HG03565 (cell line): Measurements from ENCODE around the gene MYH15.

Source experiments
- ATAC-seq: cut with Tn5 transposase; IDR thresholded peaks from one replicate; pipeline ENCODE4 v1.9.1; 2021; ENCODE audit warnings: mild to moderate bottlenecking, moderate library complexity; ENCODE audit not compliant: unreplicated experiment

The MYH15 gene

GRCh38 chr3:108474581-108474980 is 35.8 kb downstream of the MYH15 start:
- ATAC-seq: no peak

DNA sequence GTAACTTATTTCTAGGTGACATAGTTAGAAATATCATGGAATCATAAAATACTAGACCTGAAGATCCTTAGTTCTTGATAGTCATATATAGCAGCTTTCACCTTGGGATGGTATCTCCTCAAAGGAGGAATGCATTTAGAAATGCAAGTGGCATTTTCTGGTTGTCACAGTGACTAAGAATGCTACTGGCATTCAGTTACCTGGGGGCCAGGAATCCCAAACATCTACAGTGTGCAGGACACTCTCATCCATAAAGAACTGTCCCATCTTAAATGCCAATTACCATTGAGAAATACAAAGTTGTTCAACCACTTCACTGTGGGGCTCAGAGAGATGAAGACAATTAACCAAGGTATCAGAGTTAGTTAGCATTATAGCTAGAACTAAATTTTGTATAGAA is 36.7 kb downstream of the MYH15 start:
- no peak for ATAC-seq

DNA sequence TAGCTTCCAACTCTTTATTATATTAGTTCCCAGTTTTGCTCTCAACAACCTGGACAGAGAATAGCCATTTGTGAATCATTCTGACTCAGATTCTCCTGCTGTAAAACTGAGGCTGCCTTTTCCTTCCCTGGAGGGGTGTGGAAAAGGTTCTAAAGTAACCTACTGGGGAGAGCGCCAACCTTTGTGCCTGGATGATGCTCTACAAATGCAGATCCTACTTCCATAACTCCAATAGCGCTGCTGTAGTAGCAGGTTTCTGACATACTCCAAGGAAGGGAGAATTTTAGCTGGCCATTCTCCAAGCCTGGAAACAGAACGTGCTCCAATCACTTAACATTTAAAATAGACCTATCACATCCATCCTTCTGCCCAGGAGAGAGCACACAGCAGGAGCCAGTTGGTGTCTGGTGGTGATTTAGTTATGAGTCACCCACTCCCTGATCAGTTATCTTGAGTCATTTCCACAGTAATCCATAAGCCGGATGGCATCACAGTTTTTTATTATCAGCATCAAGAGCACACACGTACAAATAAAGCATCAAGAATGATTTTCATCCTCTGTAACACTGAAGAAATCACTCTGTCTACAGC is 38.3 kb downstream of the MYH15 start:
- no peak for ATAC-seq

DNA sequence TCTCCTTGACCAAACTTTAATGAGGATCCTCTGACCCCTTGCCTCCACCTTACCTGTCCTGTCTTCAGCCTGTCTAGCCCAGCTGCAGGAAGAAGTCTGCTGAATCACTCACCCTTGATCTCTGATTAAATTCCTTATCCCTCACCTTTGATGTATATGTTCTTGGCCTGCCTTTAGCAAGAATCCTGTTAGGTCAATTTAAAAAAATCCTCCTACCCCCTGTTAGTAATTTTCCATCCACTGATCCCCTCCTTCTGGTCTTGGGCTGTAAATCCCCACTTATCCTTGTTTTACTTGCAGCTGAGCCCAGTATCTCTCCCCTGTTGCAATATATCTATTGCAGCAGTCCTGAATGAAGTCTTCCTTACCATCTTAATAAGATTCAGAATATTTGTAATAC is 39.0 kb downstream of the MYH15 start:
- no peak for ATAC-seq

DNA sequence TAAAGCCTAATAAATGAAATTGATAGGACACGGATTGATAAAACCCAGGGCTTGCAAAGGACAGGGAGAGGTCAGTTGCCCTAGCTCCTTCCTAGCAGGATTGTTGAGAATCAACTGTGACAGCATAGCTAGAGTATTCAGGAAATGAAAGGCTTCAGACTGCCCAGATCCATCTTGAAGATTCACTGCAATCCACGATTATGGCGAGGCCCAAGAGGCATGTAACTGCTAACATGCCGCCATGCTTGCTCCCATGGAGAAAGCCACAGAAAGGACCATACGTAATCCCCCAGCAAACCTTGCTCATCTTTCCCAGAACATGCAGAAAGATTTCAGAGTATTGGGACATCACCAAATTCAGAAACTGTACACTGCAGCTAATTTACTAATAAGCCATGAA is 41.3 kb downstream of the MYH15 start:
- ATAC-seq: no peak

- ATAC-seq: no peak
Observed at GRCh38 chr3:108468577-108468976, 41.8 kb downstream of the MYH15 start.

DNA sequence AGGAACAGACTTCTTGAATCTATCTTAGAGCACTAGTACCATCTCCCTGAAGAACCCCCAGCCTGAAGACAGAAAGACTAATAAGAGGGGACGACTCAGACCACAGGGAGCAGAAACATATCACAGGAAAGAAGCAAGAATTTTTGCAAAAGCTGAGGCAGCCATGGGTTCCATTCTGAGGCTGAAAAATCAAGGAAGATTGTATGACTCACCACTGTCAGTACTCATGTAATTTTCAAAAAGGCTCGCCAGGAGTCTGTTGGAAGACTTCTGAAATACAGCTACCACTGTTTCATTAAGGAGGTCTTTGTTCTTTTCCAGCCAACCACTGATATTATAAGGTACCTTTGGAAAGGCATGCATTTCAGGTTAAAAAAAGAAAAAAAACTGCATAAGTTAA is 47.5 kb downstream of the MYH15 start:
- no peak for ATAC-seq

DNA sequence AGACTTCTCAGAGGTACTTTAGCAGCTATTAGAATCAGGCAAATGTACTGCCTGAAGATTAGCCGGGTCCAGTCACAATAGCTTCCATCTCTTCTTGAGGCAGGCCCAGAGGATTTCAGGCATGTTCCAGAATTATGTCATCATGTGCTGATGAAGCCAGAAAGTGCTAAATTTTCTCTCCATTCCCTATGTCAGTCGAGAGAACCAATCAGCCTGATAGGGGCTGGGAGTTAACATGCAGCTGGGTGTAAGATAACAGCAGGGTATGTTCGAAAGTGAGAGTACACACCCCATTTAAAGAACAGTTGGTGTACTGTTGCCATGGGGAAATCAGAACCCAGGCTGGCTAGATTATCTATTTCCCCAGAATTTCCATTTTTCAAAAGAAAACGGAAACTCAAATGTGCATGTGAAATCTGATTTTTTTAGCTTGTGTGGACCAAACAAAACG is 48.7 kb downstream of the MYH15 start:
- peak; percentile 40 for ATAC-seq

DNA sequence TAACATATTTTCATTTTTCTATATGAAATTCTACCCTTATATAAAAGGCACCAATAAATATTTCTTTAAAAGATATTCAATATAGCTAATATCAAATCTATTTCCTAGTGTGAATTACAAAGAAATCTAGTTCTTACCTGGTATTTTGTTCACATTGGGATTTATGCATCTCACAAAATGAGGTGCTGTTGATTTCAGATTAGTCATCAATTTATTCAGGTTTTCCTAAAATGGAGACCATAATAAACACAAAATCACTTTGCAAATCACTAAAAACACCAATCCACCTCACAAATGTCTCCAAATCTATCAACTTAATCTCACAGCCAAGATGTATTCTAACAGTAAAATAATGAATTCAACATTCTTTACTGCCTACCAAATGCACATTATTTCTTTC is 51.2 kb downstream of the MYH15 start:
- ATAC-seq: no peak

GRCh38 chr3:108455212-108455705 is 55.1 kb downstream of the MYH15 start:
- ATAC-seq: no peak

DNA sequence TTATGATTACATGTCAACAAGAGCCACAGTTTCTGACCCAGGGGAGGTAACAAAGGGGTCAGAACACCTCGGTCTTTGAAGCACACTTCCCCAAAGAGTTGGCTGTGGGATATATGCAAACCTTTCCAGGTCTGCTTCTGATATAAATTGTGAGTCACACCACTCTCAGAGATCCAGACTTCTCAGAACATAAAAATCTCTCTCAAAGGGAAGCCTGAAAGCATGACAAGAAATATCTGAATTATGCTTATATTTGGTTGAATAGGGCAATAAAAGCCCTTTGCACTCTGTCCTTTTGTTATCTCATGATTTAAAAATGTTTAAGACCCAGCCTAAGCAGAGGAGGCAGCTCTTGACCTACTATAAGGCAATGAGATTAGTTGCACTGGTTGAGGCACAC is 56.8 kb downstream of the MYH15 start:
- ATAC-seq: no peak

GRCh38 chr3:108450444-108450843 is 60.0 kb downstream of the MYH15 start:
- no peak for ATAC-seq

DNA sequence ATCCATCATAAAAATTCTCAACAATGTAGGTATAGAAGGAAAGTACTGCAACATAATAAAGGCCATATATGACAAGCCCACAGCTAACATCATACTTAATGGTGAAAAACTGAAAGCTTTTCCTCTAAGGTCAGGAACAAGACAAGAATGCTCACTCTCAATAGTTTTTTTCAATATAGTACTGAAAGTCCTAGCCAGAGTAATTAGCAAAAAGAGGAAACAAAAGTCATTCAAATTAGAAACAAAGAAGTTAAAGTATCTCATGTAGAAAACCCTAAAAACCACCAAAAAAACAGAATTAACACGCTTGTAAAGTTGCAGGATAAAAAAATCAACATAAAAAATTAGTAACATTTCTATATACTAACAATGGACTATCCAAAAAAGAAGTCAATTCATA is 61.8 kb downstream of the MYH15 start:
- ATAC-seq: peak; percentile 70

GRCh38 chr3:108447096-108447847 is 63.1 kb downstream of the MYH15 start:
- no peak for ATAC-seq

- no peak for ATAC-seq
Observed at GRCh38 chr3:108442281-108442680, 68.1 kb downstream of the MYH15 start.

- no peak for ATAC-seq
Observed at GRCh38 chr3:108441518-108441917, 68.9 kb downstream of the MYH15 start.

DNA sequence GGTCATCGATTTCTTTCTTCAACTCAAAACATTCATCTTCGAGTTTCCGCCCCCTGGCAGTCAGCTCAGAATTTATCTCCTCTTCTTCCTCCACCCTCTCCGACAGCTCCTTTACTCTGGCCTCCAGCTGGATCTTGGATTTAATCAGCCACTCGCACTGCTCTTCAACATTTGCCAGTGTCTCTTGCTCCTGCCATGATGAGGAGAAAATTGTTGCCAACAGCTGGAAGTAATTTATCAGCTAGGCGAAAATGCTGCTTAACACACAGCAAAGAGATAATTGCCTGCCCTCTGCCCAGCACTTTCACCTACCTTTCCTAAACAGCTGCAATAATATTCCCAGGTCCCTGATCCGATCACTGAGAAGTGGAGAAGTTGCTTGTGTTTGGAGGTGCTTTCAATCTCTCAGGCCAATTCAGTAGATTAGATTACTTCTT is 69.3 kb downstream of the MYH15 start:
- ATAC-seq: no peak

DNA sequence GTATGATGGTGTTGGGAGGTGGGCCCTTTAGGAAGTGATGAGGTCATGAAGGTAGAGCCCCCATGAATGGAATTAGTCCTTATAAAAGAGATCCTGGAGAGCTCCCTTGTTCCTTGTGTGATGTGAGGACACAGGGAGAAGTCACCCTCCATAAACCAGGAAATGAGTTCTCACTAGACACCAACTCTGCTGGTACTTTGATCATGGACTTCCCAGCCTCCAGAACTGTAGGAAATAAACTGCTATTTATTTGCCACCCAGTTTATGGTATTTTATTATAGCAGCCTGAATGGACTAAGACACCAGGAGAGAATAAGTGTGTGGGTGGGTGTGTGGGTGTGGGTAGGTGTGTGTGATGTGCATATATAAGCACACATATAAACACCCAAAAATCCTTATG is 71.9 kb downstream of the MYH15 start:
- ATAC-seq: no peak

GRCh38 chr3:108437439-108437838 is 73.0 kb downstream of the MYH15 start:
- no peak for ATAC-seq

- ATAC-seq: no peak
Observed at GRCh38 chr3:108433928-108434327, 76.5 kb downstream of the MYH15 start.

GRCh38 chr3:108432431-108432830 is 78.0 kb downstream of the MYH15 start:
- ATAC-seq: no peak

DNA sequence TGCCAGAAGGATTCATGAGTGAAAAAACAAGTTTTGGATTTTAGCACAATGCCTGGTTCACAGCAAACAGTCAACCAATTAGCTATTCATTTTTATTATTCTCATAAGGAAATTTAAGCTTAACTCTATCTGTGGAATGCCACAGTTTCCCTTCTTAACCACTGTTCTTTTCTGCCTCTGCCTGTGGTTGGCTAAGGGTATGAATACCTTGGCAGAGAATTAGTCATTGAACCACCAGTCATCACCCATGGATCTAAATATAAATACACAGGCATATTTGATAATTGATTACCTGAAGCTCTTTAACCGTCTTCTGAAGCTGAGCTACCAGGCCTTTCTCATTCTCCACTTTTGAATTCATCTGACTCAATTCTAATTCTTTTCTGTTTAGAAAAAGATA is 79.9 kb downstream of the MYH15 start:
- ATAC-seq: no peak
